Peyer's patch (tissue), 4 donors: Measurements from ENCODE around the gene FAAP100.

Experiments
- CTCF ChIP-seq, 6 experiments: fragments of 450-650 bp in 4 of 6; fragments of 200-600 bp in 2 of 6; sonication (generic) in 1 of 6; IDR thresholded peaks; one replicate each; pipeline ENCODE4 v1.5.1; 2017 to 2019; ENCODE audit warnings: antibody characterized with exemption in 6 of 6, mild to moderate bottlenecking in 3 of 6, moderate library complexity in 1 of 6
- POLR2A ChIP-seq, 2 donors: fragments of 450-650 bp; IDR thresholded peaks; one replicate each; pipeline ENCODE4 v1.5.1; 2017; ENCODE audit warnings: antibody characterized with exemption in 2 of 2, mild to moderate bottlenecking in 2 of 2, moderate library complexity in 2 of 2

DNA sequence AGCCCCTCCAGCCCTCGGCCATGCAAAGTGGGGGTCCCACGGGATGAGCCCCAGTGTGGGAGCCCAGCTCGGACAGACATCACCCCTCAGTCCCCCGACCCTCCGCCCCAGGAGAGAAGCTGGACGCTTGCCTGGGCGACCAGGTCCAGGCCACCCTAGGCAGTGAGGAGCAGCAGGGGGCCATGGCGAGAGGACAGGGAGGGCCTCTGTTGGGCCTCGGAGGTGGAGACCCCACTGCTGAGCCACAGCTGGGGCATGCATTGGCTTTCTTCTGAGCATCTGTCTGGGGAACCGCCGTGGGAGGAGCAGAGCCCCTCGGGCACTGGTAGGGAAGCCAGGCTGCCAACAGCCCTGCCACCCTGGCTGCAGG lies 52.6 kb downstream of the FAAP100 start:
- no peak for TF ChIP-seq CTCF (IDR thresholded peaks at IDR 0.05)
- no peak for TF ChIP-seq POLR2A (IDR thresholded peaks at IDR 0.05)
